K562 (cell line): Measurements from ENCODE around the gene AKR1A1. TPM values are rescaled to one million over a fixed set of nuclear protein-coding genes. Genes with fewer than 3 reads are reported as not detected.

Source experiments
- CHD7 ChIP-seq: fragments of 200-600 bp; sonication (generic); IDR thresholded peaks from one replicate; pipeline ENCODE4 v1.6.1; 2012; ENCODE audit warnings: mild to moderate bottlenecking, low read depth, low read length, inconsistent platforms
- ELK1 ChIP-seq: sonication (generic); formaldehyde crosslinking; IDR thresholded peaks from 2 replicates; pipeline ENCODE4 v1.8.1; 2022; ENCODE audit warnings: missing genetic modification reagents
- ERF ChIP-seq: fragments of 450-650 bp; formaldehyde crosslinking; IDR thresholded peaks from 2 replicates; pipeline ENCODE4 v1.4.0; 2020; ENCODE audit warnings: mild to moderate bottlenecking, mixed read lengths
- EWSR1 ChIP-seq: fragments of 450-650 bp; IDR thresholded peaks from 2 replicates; pipeline ENCODE4 v1.6.1; 2018; ENCODE audit warnings: borderline replicate concordance, mild to moderate bottlenecking, low read depth, moderate library complexity; ENCODE audit not compliant: partially characterized antibody
- HEY1 ChIP-seq: fragments of 250-450 bp; sonication (Bioruptor Pico); IDR thresholded peaks from 2 replicates; pipeline ENCODE4 v1.5.0; 2020; ENCODE audit warnings: mild to moderate bottlenecking, moderate library complexity, borderline replicate concordance
- ZNF212 ChIP-seq: fragments of 450-650 bp; formaldehyde crosslinking; IDR thresholded peaks from 2 replicates; pipeline ENCODE4 v1.4.0; 2020; ENCODE audit warnings: mild to moderate bottlenecking
- ZNF583 ChIP-seq: fragments of 250-450 bp; sonication (Bioruptor Pico); IDR thresholded peaks from 2 replicates; pipeline ENCODE4 v1.4.0; 2020
- polyA plus RNA-seq, 8 experiments: library from polyadenylated mRNA; depleted of rRNA in 4 of 8; stranded (reverse) in 5 of 8; unstranded in 3 of 8; fragments of >200 nt; fragmentation: Nextera tagmentation in 2 of 8; fragmentation: Illumina TruSeq in 1 of 8; extraction: Ambion mirVana in 2 of 8; extraction: Trizol in 1 of 8; gene quantifications; 2 replicates each; pipeline versions ENCODE4 v1.2.1 to v1.2.3, GENCODE V29; 2011 to 2014; ENCODE audit warnings: inconsistent platforms in 1 of 8, missing spikeins in 1 of 8
- total RNA-seq, 7 experiments: library from RNA; depleted of rRNA in 6 of 7; stranded (reverse); fragments of >200 nt in 6 of 7; fragmentation: Illumina TruSeq in 2 of 7; extraction: Trizol in 2 of 7; gene quantifications; 2 replicates each; pipeline versions ENCODE4 v1.2.1 to v1.2.3, GENCODE V29; 2011 to 2021; ENCODE audit warnings: low replicate concordance in 1 of 7
- TF ChIP-seq, protein P1 (sequence below), 2 experiments: IDR thresholded peaks in 1 of 2; conservative IDR thresholded peaks in 1 of 2; 2 replicates each; pipeline ENCODE4 v1.6.1; 2016; ENCODE audit warnings: low read depth in 2 of 2, mild to moderate bottlenecking in 1 of 2, missing compliant biosample characterization in 1 of 2, missing genetic modification characterization in 1 of 2, moderate library complexity in 1 of 2

AKR1A1 gene
- total and polyA plus RNA-seq, 9 of the 15 experiments (the other 6 are each of a cell fraction or from before 2014, with no cell fraction given) = 68.6 to 211 (median 132) TPM

DNA sequence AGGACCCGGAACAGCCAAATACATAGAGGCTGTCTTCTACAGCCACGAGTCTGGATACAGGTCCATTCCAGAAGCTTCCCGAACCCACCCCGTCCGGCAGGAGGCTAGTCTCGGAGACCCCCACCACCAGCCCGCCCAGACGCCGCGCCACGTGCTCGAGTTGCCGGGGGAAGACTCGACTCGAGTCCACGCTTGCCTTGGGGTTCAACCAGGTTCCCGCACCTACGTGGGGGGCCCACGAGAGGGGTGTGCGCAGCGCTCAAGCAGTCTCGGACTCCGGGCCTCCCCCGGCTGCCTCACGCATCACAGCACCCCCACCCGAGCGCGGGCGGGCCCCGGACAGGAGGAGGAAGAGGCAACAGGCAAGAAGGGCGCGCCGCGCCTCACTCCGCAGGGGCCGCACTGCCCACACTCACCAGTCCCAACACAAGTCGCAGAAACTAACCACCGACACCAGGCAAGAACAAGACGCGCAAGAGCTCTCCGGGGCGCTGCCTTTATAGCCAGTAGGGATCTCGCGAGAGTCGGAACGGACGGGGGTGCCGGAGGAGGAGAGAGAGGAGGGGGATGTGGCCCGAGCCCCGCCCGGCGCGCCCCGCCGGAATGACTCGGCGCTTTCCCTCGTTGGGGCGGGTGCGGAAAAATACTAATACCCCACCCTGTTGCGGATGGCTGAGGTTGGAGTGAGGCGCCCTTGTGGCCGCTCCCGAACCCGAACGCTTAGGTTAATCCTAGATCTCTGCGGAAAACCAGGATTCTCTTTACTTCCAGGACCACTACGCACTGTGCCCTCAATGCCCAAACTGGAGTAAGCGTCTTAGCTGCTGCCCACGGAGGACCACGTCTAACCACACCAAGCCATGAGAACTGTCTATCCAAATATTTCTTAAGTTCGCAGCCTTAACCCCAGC, 29.0 kb upstream of the AKR1A1 start, which contains the start of gene PRDX1 (continued):
- TF ChIP-seq, protein P1, sequence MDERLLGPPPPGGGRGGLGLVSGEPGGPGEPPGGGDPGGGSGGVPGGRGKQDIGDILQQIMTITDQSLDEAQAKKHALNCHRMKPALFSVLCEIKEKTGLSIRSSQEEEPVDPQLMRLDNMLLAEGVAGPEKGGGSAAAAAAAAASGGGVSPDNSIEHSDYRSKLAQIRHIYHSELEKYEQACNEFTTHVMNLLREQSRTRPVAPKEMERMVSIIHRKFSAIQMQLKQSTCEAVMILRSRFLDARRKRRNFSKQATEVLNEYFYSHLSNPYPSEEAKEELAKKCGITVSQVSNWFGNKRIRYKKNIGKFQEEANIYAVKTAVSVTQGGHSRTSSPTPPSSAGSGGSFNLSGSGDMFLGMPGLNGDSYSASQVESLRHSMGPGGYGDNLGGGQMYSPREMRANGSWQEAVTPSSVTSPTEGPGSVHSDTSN (CRISPR knock-in tag; IDR thresholded peaks at IDR 0.05; ENCODE audit: low read depth) = peak; percentile 1; the same call in 1 of the 2 replicates
- TF ChIP-seq, protein P1 (tag; conservative IDR thresholded peaks at IDR 0.05; ENCODE audit: low read depth) = no peak
- TF ChIP-seq CHD7 = no peak
- peak; percentile 27; the same call in 1 of the 2 replicates for TF ChIP-seq ERF (CRISPR knock-in tag)
- TF ChIP-seq ELK1 = no peak
- TF ChIP-seq ZNF583 = 0 out of 2 replicates have a peak, but pooled peaks have one; percentile 26
- no peak for TF ChIP-seq HEY1 (CRISPR knock-in tag)
- no peak for TF ChIP-seq EWSR1
- 0 out of 2 replicates have a peak, but pooled peaks have one; percentile 17 for TF ChIP-seq ZNF212
